Measurements from ENCODE around the gene TRAF2. TPM values are rescaled to one million over a fixed set of nuclear protein-coding genes. Genes with fewer than 3 reads are reported as not detected.
A peak's percentile ranks its signal among the peaks of the same experiment; 100 is the strongest.

The TRAF2 gene
- total RNA-seq, 2 experiments from 2014 or later = 10.6 to 11.6 TPM

DNA sequence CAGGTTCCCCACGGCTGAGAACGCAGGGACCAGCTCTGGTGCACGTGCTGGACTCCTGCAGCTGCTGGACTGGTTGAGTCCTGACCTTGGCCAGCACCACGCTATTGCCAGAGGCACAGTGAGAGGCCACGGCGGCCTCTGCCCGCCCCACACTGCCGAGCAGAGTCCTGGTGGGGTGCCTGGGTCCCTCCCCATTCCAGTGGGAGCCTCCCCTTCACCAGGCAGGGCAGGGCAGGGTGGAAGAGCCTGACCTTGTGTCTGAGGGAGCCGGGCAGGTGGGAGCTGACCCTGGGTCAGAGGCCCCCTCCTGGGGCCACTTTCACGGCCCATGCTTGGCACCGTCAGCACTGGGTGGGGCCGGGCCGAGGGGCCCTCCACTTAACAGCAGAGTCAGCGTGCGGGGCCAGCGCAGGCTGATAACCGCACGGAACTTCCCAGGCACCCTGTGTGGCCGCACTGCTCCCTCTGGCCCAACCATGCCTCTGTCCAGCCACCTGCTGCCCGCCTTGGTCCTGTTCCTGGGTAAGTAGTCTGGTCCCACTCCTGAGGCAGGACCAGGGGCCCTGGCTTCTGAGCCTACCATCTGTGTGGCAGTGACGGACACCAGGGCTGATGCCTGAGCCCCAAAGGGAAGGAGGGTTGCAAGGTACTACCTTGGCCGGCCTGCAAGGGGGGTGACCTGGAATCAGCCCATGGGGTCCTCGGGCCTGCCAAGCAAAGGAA, 34.2 kb upstream of the TRAF2 start, which contains the start of gene MAMDC4:
MAMDC4 (plus strand) TSS at position 406 of the 723 bp plus-strand sequence; CDS start at position 477, 71 bp downstream.
- no peak for ATAC-seq (ENCODE audit: poor library complexity)
- POLR2A ChIA-PET = interaction anchor here (1.2 kb wide), 1 partner anchor 10 kb away, joined by 4 read pairs; the partner anchor contains the start of gene AJM1
- DNase-seq = peak in 1 of 14 experiments; percentile 26

DNA sequence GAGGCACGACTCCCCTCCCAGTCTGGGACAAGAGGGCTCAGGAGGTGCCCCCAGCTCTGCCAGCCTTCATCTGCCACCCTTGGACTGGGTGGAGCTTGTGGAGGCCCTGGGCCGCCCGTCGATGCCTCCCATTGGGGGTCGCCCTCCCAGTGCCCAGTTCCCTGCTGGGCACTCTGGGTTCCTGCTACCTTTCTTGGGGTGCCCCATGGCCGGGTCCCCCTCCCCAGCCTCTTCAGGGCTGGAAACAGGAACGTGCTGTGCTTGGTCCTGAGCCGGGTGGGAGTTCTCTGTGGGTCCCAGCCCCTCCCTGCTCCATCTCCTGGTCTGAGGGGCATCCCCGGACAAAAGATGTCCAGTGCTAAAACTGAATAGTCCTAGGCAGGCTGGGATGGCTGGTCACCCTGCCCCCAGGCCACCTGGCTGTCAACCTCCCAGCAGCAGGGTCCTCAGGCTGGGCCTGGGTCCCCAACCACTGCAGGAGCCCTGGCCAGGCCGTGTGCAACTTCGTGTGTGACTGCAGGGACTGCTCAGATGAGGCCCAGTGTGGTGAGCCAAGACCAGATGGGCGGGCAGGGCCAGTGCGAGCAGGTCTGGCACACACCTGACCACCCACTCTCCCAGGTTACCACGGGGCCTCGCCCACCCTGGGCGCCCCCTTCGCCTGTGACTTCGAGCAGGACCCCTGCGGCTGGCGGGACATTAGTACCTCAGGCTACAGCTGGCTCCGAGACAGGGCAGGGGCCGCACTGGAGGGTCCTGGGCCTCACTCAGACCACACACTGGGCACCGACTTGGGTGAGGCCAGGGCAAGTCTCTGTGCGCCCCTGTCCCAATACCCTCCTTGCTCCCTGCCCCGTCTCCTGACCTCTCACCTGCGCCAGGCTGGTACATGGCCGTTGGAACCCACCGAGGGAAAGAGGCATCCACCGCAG, 33.4 kb upstream of the TRAF2 start:
- Mint-ChIP-seq H3K36me3 (ENCODE audit: low read depth) (peaks cover 8% of the 10 kb centered on the region), H3K4me3 (no peak overlapping the region), H3K4me1 (ENCODE audit: low read depth) (peaks cover 5% of the 10 kb centered on the region), H3K9me3 (no peaks in the 10 kb centered on the region), H3K27ac (no peak overlapping the region), H3K27me3 (peaks cover 6% of the 10 kb centered on the region)
- peaks cover 22% of the 10 kb centered on the region for H3K4me1 ChIP-seq (ENCODE audit: insufficient read depth, low read length)
- no peak for ATAC-seq (ENCODE audit: poor library complexity)
- DNase-seq = peak in 1 of 14 experiments; percentile 30
- TF ChIP-seq, protein P1, sequence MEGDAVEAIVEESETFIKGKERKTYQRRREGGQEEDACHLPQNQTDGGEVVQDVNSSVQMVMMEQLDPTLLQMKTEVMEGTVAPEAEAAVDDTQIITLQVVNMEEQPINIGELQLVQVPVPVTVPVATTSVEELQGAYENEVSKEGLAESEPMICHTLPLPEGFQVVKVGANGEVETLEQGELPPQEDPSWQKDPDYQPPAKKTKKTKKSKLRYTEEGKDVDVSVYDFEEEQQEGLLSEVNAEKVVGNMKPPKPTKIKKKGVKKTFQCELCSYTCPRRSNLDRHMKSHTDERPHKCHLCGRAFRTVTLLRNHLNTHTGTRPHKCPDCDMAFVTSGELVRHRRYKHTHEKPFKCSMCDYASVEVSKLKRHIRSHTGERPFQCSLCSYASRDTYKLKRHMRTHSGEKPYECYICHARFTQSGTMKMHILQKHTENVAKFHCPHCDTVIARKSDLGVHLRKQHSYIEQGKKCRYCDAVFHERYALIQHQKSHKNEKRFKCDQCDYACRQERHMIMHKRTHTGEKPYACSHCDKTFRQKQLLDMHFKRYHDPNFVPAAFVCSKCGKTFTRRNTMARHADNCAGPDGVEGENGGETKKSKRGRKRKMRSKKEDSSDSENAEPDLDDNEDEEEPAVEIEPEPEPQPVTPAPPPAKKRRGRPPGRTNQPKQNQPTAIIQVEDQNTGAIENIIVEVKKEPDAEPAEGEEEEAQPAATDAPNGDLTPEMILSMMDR (IDR thresholded peaks at IDR 0.05) = no peak
- H3K36me3 ChIP-seq (ENCODE audit: insufficient read depth, low read length) = peaks cover 10% of the 10 kb centered on the region
- POLR2A ChIA-PET = no interaction called here
- H3K4me3 ChIP-seq (ENCODE audit: low read length) = no peak overlapping the region
- H3K27me3 ChIP-seq (ENCODE audit: control insufficient read depth in 1 of 2, insufficient read depth in 2 of 2, low read length in 2 of 2) = peaks cover 0 to 5% of the 10 kb centered on the region in 2 experiments
- H3K27ac ChIP-seq (ENCODE audit: low read depth in 1 of 2, low read length in 2 of 2) = no peak overlapping the region
- CTCF ChIA-PET = no interaction called here
- intact Hi-C loops (cut with DNase I, micrococcal nuclease) = no loop called here
- H3K9me3 ChIP-seq (ENCODE audit: control insufficient read depth in 1 of 2, insufficient read depth in 1 of 2, low read length in 2 of 2) = peaks cover 0 to 4% of the 10 kb centered on the region in 2 experiments

More for the DNA sequence above, 34.2 kb upstream of the TRAF2 start, which contains the start of gene MAMDC4:
- TF ChIP-seq, protein P1 (IDR thresholded peaks at IDR 0.05) = no peak
- Mint-ChIP-seq H3K4me1 (ENCODE audit: low read depth) (peaks cover 10% of the 10 kb centered on the region), H3K9me3 (no peaks in the 10 kb centered on the region), H3K4me3 (peak within 1 kb of the TSS; percentile 38), H3K27me3 (peaks cover 12% of the 10 kb centered on the region), H3K36me3 (ENCODE audit: low read depth) (peaks cover 8% of the 10 kb centered on the region), H3K27ac (no peak within 1 kb of the TSS)
- intact Hi-C loops (cut with DNase I, micrococcal nuclease) = no loop called here
- Histone ChIP-seq H3K4me3 (ENCODE audit: low read length) (no peak within 1 kb of the TSS), H3K4me1 (ENCODE audit: insufficient read depth, low read length) (peaks cover 31% of the 10 kb centered on the region), H3K27me3 (ENCODE audit: control insufficient read depth in 1 of 2, insufficient read depth in 2 of 2, low read length in 2 of 2) (peaks cover 4 to 10% of the 10 kb centered on the region in 2 experiments), H3K9me3 (ENCODE audit: control insufficient read depth in 1 of 2, insufficient read depth in 1 of 2, low read length in 2 of 2) (peaks cover 0 to 11% of the 10 kb centered on the region in 2 experiments), H3K27ac (ENCODE audit: low read depth in 1 of 2, low read length in 2 of 2) (no peak within 1 kb of the TSS), H3K36me3 (ENCODE audit: insufficient read depth, low read length) (peaks cover 10% of the 10 kb centered on the region)
- CTCF ChIA-PET = no interaction called here

DNA sequence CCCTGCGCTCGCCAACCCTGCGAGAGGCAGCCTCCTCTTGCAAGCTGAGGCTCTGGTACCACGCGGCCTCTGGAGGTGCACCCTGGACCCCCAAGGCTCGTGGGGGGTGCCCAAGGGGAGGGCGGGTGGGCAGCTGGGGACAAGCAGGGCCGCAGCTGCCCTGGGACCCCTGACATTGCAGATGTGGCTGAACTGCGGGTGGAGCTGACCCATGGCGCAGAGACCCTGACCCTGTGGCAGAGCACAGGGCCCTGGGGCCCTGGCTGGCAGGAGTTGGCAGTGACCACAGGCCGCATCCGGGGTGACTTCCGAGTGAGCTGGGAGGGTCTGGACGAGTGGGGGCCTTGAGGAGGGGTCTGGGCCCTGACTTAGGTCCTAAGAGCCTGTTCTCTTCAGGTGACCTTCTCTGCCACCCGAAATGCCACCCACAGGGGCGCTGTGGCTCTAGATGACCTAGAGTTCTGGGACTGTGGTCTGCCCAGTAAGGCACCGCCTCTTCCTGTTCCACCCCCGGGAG, 32.7 kb upstream of the TRAF2 start:
- Histone ChIP-seq H3K4me3 (ENCODE audit: low read length) (no peak overlapping the region), H3K36me3 (ENCODE audit: insufficient read depth, low read length) (peaks cover 10% of the 10 kb centered on the region), H3K27me3 (ENCODE audit: control insufficient read depth in 1 of 2, insufficient read depth in 2 of 2, low read length in 2 of 2) (no peaks in the 10 kb centered on the region), H3K4me1 (ENCODE audit: insufficient read depth, low read length) (peaks cover 15% of the 10 kb centered on the region), H3K27ac (ENCODE audit: low read depth in 1 of 2, low read length in 2 of 2) (no peak overlapping the region), H3K9me3 (ENCODE audit: control insufficient read depth in 1 of 2, insufficient read depth in 1 of 2, low read length in 2 of 2) (no peaks in the 10 kb centered on the region)
- ATAC-seq (ENCODE audit: poor library complexity) (no peak), DNase-seq (peak in 1 of 14 experiments; percentile 24)
- peaks cover 7% of the 10 kb centered on the region for H3K36me3 Mint-ChIP-seq (ENCODE audit: low read depth)
- no peaks in the 10 kb centered on the region for H3K9me3 Mint-ChIP-seq
- TF ChIP-seq, protein P1 (IDR thresholded peaks at IDR 0.05) = no peak
- no peak overlapping the region for H3K4me3 Mint-ChIP-seq
- CTCF ChIA-PET = no interaction called here
- peaks cover 5% of the 10 kb centered on the region for H3K27me3 Mint-ChIP-seq
- POLR2A ChIA-PET = no interaction called here
- H3K27ac Mint-ChIP-seq = no peak overlapping the region
- intact Hi-C loops (cut with DNase I, micrococcal nuclease) = no loop called here
- H3K4me1 Mint-ChIP-seq (ENCODE audit: low read depth) = peaks cover 5% of the 10 kb centered on the region

Data from CD4-positive, alpha-beta T cell (primary cell).